ENCODE data around the gene GABRQ. TPM values are rescaled to one million over a fixed set of nuclear protein-coding genes. Genes with fewer than 3 reads are reported as not detected.
"Not testable (repeated sequence)": the region's sequence is repeated elsewhere in the genome, so short reads cannot be mapped to it uniquely, and the experiment has no call there.

GABRQ gene
- total RNA-seq, 2 donors from 2014 or later = 0.03 TPM; not detected in 1

GRCh38 chrX:152652467-152652866 is 14.8 kb downstream of the GABRQ start:
- DNase-seq (no peak), ATAC-seq (no peak)
- intact Hi-C loops (cut with DNase I, micrococcal nuclease) = no loop called here

- ATAC-seq (no peak), DNase-seq (no peak)
- intact Hi-C loops (cut with DNase I, micrococcal nuclease) = no loop called here
Observed at GRCh38 chrX:152656087-152656486, 18.4 kb downstream of the GABRQ start.

- intact Hi-C loops (cut with DNase I, micrococcal nuclease) = no loop called here
- no peak for DNase-seq
- ATAC-seq = no peak
Observed at GRCh38 chrX:152656890-152657289, 19.2 kb downstream of the GABRQ start.

GRCh38 chrX:152658302-152658701 is 20.6 kb downstream of the GABRQ start:
- ATAC-seq (no peak), DNase-seq (no peak)
- intact Hi-C loops (cut with DNase I, micrococcal nuclease) = no loop called here

GRCh38 chrX:152663086-152663485 is 25.4 kb downstream of the GABRQ start:
- DNase-seq = no peak
- no peak for ATAC-seq
- intact Hi-C loops (cut with DNase I, micrococcal nuclease) = no loop called here

GRCh38 chrX:152674135-152674534 is 36.4 kb downstream of the GABRQ start:
- intact Hi-C loops (cut with DNase I, micrococcal nuclease) = no loop called here
- DNase-seq = no peak
- no peak for ATAC-seq

- intact Hi-C loops (cut with DNase I, micrococcal nuclease); DNase-seq; ATAC-seq: not testable (repeated sequence)
Observed at GRCh38 chrX:152674652-152675051, 37.0 kb downstream of the GABRQ start.

- ATAC-seq = peak; percentile 46
- intact Hi-C loops (cut with DNase I, micrococcal nuclease); DNase-seq: not testable (repeated sequence)
Observed at GRCh38 chrX:152681012-152681411, 43.3 kb downstream of the GABRQ start.

- intact Hi-C loops (cut with DNase I, micrococcal nuclease); DNase-seq: not testable (repeated sequence)
Observed at GRCh38 chrX:152697952-152698931, 60.5 kb downstream of the GABRQ start, which contains the start of gene MAGEA3. Gene MAGEA3 (plus strand): TSS chrX:152698794. CDS start chrX:152700833, 2,039 bp downstream.

GRCh38 chrX:152700390-152700789 is 62.7 kb downstream of the GABRQ start:
- DNase-seq; intact Hi-C loops (cut with DNase I, micrococcal nuclease); ATAC-seq: not testable (repeated sequence)

More at GRCh38 chrX:152697952-152698931, 60.5 kb downstream of the GABRQ start, which contains the start of gene MAGEA3:
- ATAC-seq = not testable (repeated sequence)

- DNase-seq; intact Hi-C loops (cut with DNase I, micrococcal nuclease); ATAC-seq: not testable (repeated sequence)
Observed at GRCh38 chrX:152706500-152706899, 68.8 kb downstream of the GABRQ start.

Other genes starting within 250 kb of the GABRQ start
- gene GABRA3, start 186.6 kb upstream of the GABRQ start, total RNA-seq = under 1 TPM in 1 of 2 donors, not detected in 1; 0.20 TPM
- not detected for gene MAGEA3, start 60.9 kb downstream of the GABRQ start, total RNA-seq
- not detected for gene CSAG2, start 71.4 kb downstream of the GABRQ start, total RNA-seq
- gene MAGEA2B, start 76.7 kb downstream of the GABRQ start, total RNA-seq = not detected
- gene CSAG1, start 95.8 kb downstream of the GABRQ start, total RNA-seq = not detected
- gene MAGEA12, start 95.9 kb downstream of the GABRQ start, total RNA-seq = not detected
- gene MAGEA2, start 115.9 kb downstream of the GABRQ start, total RNA-seq = not detected
- gene CSAG3, start 121.3 kb downstream of the GABRQ start, total RNA-seq = not detected
- gene MAGEA6, start 131.8 kb downstream of the GABRQ start, total RNA-seq = not detected
- gene CETN2, start 192.9 kb downstream of the GABRQ start, total RNA-seq = 10 to 100 TPM; 12.5 to 12.7 TPM
- 10 to 100 TPM; 17.3 to 36.2 TPM for gene NSDHL, start 193.2 kb downstream of the GABRQ start, total RNA-seq